T follicular helper cell (primary cell): Measurements from ENCODE around the gene ZNF532.

Source experiments
- DNase-seq: peaks from one replicate; pipeline ENCODE4 v3.0.0-alpha.2; 2020; ENCODE audit warnings: low read depth

ZNF532 gene

GRCh38 chr18:58941426-58942099, 76.9 kb downstream of the ZNF532 start:
- DNase-seq: no peak

- no peak for DNase-seq
Observed at GRCh38 chr18:58943896-58944295, 79.2 kb downstream of the ZNF532 start.

GRCh38 chr18:58947136-58947732, 82.6 kb downstream of the ZNF532 start:
- no peak for DNase-seq

GRCh38 chr18:58949031-58949430, 84.4 kb downstream of the ZNF532 start:
- DNase-seq: no peak

- DNase-seq: no peak
Observed at GRCh38 chr18:58951986-58952702, 87.5 kb downstream of the ZNF532 start.

GRCh38 chr18:58952858-58953257, 88.2 kb downstream of the ZNF532 start:
- no peak for DNase-seq

DNA sequence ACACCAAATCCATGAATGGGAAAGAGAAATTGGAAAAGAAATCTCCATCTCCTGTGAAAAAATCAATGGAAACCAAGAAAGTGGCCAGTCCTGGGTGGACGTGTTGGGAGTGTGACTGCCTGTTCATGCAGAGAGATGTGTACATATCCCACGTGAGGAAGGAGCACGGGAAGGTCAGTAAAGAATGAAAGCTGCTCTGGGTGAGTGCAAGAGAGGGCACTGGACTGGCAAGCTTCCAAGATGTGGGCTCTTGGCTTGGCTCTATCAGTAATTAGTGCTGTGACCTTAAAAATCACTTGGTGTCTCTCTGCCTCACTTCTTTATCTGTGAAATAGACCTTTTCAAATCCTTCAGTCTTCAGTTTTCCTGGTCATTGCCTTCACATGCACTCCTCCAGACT, 89.0 kb downstream of the ZNF532 start:
- DNase-seq: no peak

DNA sequence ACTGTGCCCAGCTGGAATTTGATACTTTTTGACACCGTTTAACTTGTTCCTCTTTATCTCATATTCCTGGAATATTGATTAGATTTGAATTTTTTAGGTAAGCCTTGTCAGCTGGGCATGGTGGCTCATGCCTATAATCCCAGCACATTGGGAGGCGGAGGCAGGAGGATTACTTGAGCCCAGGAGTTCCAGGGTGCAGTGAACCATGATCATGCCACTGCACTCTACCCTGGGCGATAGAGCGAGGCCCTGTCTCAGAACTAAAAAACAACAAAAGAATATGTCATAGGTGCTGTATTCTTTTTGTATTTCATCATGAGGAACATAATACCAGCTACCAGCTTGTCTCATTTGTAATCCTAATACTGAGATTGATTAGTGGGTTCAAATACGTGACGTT, 90.3 kb downstream of the ZNF532 start:
- no peak for DNase-seq

- no peak for DNase-seq
Observed at GRCh38 chr18:58955738-58956137, 91.1 kb downstream of the ZNF532 start.

- no peak for DNase-seq
Observed at GRCh38 chr18:58958628-58959027, 94.0 kb downstream of the ZNF532 start.

DNA sequence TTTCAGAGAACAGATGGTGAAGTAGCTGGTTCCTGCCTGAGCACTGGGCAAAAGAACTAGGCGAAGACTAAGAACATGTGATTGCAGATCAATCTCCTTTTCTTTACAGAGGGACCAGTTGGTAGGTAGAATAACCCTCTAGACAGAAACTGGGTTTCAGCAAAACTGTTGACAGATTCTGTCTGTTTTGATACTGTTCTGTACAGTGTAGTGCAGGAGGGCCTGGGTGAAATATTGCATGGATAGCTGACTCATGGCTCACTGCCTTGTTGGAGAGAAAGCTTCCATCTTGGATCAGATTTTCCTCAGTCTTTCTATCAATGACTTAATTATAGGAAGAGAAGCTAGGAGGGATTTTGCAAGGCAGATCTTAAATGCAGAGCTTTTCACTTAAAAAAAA, 95.8 kb downstream of the ZNF532 start:
- DNase-seq: no peak

GRCh38 chr18:58960946-58961722, 96.5 kb downstream of the ZNF532 start:
- DNase-seq: no peak

DNA sequence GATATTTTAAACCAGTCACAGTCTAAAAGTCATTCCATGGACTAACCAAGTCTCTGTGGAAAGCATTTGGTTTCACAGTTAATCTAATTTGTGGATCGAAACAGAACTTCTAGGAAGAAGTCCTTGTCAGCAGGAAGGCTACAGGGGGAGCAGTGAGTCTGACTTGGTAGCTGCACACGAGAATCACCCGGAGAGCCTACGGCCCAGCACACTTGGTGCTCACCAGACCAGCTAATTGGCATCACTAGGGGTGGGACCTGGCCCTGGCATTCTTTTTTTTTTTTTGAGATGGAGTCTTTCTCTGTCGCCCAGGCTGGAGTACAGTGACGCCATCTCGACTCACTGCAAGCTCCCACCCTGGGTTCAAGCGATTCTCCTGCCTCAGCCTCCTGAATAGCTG, 97.7 kb downstream of the ZNF532 start:
- no peak for DNase-seq

DNA sequence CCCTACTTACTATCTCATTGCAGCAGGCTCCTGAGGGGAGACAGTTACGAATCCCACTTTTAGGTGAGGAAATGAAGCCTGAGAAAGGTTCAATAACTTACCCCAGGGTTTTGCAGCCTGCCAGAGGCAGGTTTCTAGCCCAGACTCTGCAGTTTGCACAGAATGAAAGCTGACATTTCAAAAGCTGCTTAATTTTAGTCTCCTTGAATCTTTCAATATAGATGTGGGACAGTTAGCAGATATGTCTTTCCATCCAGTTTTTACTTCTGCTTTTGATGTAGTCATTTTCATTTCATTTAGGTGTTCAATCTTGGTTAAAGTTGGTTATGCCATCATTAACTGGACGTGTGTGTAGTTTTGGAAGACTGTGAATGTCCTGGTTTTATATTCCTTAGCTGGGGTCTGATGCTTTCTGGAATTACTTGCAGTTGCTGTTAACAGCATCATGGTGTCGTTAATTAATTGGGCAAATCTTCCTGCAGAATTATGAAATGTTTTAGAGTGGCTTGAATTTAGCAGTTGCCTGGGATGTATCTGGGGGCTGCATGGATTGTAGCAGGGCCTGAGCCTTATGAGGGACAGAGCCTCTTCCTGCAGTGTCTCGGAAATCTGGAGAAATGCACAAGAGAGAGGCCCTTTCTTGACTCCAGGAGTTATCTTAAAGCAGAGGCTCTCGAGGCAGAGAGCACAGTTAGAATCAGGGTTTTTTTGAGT, 100.8 kb downstream of the ZNF532 start:
- no peak for DNase-seq

DNA sequence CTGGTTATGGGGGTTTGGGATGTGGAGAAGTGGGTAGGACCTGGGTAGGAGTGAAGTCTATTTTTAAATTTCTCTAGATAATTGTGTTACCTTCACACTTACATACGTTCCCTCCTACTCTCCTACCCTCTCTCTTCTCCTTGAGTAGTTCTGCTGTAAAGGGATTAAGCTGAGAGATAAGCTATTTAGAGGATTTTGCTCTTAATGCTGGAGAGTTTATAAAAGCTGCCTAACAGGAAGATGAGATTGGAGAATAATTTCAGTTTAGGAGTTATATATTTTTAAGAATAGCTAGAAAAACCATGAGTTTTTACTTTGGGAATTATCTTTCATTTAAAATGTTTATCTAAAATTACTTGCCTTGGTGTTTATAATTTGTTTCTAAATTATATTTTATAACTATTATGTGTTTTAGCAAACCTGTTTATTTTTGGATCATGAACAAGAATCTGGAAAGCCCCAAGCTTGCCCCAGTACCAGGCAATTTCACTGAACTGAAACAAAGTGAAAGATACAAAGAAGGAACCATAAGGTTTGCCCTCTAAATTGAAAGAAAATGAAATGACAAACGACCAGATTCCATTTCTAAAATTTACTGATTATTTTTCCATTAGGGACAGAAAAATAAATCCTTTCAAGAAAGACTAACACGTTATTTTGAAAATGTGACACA, 101.5 kb downstream of the ZNF532 start:
- no peak for DNase-seq

DNA sequence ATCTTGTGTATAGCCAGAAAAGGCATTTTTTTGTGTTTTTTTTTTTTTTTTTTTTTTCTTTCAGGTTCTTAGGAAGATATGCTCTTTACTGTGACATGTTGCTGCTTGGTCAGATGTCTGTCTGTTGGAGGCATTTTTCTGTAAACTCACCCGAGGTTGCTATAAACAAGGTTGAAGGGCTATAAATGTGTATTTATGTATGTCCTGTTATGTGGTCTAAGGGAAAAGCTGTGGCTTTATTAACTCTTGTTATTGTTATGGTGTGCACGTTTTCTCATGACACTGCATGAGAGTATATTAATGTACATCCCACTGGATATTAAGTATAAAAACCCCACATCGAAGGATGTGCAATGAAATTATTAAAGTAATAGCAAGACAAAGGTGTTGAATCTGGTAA, 102.0 kb downstream of the ZNF532 start:
- no peak for DNase-seq

GRCh38 chr18:58967751-58968254, 103.1 kb downstream of the ZNF532 start:
- no peak for DNase-seq

GRCh38 chr18:58970943-58971790, 106.5 kb downstream of the ZNF532 start:
- no peak for DNase-seq

- no peak for DNase-seq
Observed at GRCh38 chr18:58975296-58975695, 110.6 kb downstream of the ZNF532 start.

- no peak for DNase-seq
Observed at GRCh38 chr18:58975781-58976180, 111.1 kb downstream of the ZNF532 start.
